Measurements from ENCODE around the gene ICAM5. TPM values are rescaled to one million over a fixed set of nuclear protein-coding genes. Genes with fewer than 3 reads are reported as not detected.

ICAM5 gene
- total and polyA plus RNA-seq, 2 experiments from 2014 or later = 21.0 to 53.0 TPM

DNA sequence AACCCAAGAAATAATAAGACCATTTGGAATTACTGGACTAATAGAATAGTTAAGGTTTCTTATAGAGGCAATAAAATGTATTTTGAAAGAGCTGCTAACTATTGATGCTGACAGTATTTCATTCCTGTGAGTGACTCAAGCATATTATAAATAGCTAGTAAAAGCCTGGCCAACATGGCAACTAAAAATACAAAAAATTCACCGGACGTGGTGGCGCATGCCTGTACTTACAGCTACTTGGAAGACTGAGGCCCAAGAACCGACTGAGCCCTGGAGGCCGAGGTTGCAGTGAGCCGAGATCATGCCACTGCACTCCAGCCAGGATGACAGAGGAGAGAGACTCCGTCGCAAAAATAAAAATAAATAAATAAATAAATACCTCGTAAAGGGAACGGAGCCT lies 55.0 kb downstream of the ICAM5 start:
- H3K27me3 ChIP-seq = no peaks in the 10 kb centered on the region
- no peak overlapping the region for H3K4me3 ChIP-seq
- H3K9me3 ChIP-seq (ENCODE audit: low read depth) = no peaks in the 10 kb centered on the region
- no peaks in the 10 kb centered on the region for H3K4me1 ChIP-seq (ENCODE audit: low read depth)
- no peak overlapping the region for H3K27ac ChIP-seq
- TF ChIP-seq CTCF (IDR thresholded peaks at IDR 0.05; ENCODE audit: low read depth, low read length) = no peak
- no peaks in the 10 kb centered on the region for H3K36me3 ChIP-seq
- DNase-seq (ENCODE audit: low read depth in 1 of 2, low spot score in 1 of 2) = no peak

Other genes starting within 250 kb of the ICAM5 start
- gene SHFL, start 203.6 kb upstream of the ICAM5 start, total RNA-seq = 3.4 and 7.8 TPM in 2 replicates
- 2.2 and 4.8 TPM in 2 replicates for gene SHFL, start 203.6 kb upstream of the ICAM5 start, polyA plus RNA-seq
- gene ANGPTL6, start 187.3 kb upstream of the ICAM5 start, total RNA-seq = 0.51 and 0.88 TPM in 2 replicates
- 0.62 and 0.75 TPM in 2 replicates for gene ANGPTL6, start 187.3 kb upstream of the ICAM5 start, polyA plus RNA-seq
- 51.0 and 67.3 TPM in 2 replicates for gene PPAN, start 183.6 kb upstream of the ICAM5 start, total RNA-seq
- gene PPAN, start 183.6 kb upstream of the ICAM5 start, polyA plus RNA-seq = 42.9 and 47.1 TPM in 2 replicates
- gene P2RY11, start 178.3 kb upstream of the ICAM5 start, total RNA-seq = 13.7 and 19.4 TPM in 2 replicates
- gene P2RY11, start 178.3 kb upstream of the ICAM5 start, polyA plus RNA-seq = 13.1 and 14.1 TPM in 2 replicates
- gene EIF3G, start 170.1 kb upstream of the ICAM5 start, total RNA-seq = 353 and 384 TPM in 2 replicates
- gene EIF3G, start 170.1 kb upstream of the ICAM5 start, polyA plus RNA-seq = 206 and 223 TPM in 2 replicates
- 78.2 and 100 TPM in 2 replicates for gene DNMT1, start 95.0 kb upstream of the ICAM5 start, total RNA-seq
- gene DNMT1, start 95.0 kb upstream of the ICAM5 start, polyA plus RNA-seq = 106 TPM in 2 replicates
- gene S1PR2, start 58.6 kb upstream of the ICAM5 start, total RNA-seq = 5.7 and 7.7 TPM in 2 replicates
- gene S1PR2, start 58.6 kb upstream of the ICAM5 start, polyA plus RNA-seq = 1.8 and 2.1 TPM in 2 replicates
- gene MRPL4, start 37.7 kb upstream of the ICAM5 start, total RNA-seq = 119 and 129 TPM in 2 replicates
- gene MRPL4, start 37.7 kb upstream of the ICAM5 start, polyA plus RNA-seq = 78.5 and 81.2 TPM in 2 replicates
- gene ICAM1, start 18.8 kb upstream of the ICAM5 start, total RNA-seq = 0.18 and 0.57 TPM in 2 replicates
- 0.50 and 0.77 TPM in 2 replicates for gene ICAM1, start 18.8 kb upstream of the ICAM5 start, polyA plus RNA-seq
- 21.8 and 23.4 TPM in 2 replicates for gene ICAM4, start 3.0 kb upstream of the ICAM5 start, total RNA-seq
- gene ICAM4, start 3.0 kb upstream of the ICAM5 start, polyA plus RNA-seq = 19.0 and 24.0 TPM in 2 replicates
- gene ZGLP1, start 19.9 kb downstream of the ICAM5 start, total RNA-seq = 4.1 and 9.3 TPM in 2 replicates
- 6.2 and 12.2 TPM in 2 replicates for gene ZGLP1, start 19.9 kb downstream of the ICAM5 start, polyA plus RNA-seq
- 28.9 and 42.9 TPM in 2 replicates for gene FDX2, start 26.1 kb downstream of the ICAM5 start, total RNA-seq
- gene FDX2, start 26.1 kb downstream of the ICAM5 start, polyA plus RNA-seq = 40.9 and 70.9 TPM in 2 replicates
- gene RAVER1, start 43.6 kb downstream of the ICAM5 start, total RNA-seq = 46.9 and 56.2 TPM in 2 replicates
- gene RAVER1, start 43.6 kb downstream of the ICAM5 start, polyA plus RNA-seq = 68.2 and 71.2 TPM in 2 replicates
- gene ICAM3, start 49.7 kb downstream of the ICAM5 start, total RNA-seq = 2.9 and 9.0 TPM in 2 replicates
- 8.6 and 12.7 TPM in 2 replicates for gene ICAM3, start 49.7 kb downstream of the ICAM5 start, polyA plus RNA-seq
- gene TYK2, start 90.6 kb downstream of the ICAM5 start, total RNA-seq = 126 and 135 TPM in 2 replicates
- gene TYK2, start 90.6 kb downstream of the ICAM5 start, polyA plus RNA-seq = 142 and 148 TPM in 2 replicates
- 240 and 298 TPM in 2 replicates for gene CDC37, start 113.6 kb downstream of the ICAM5 start, total RNA-seq
- 229 and 233 TPM in 2 replicates for gene CDC37, start 113.6 kb downstream of the ICAM5 start, polyA plus RNA-seq
- 1.0 and 2.5 TPM in 2 replicates for gene PDE4A, start 130.6 kb downstream of the ICAM5 start, total RNA-seq
- 2.4 and 3.4 TPM in 2 replicates for gene PDE4A, start 130.6 kb downstream of the ICAM5 start, polyA plus RNA-seq
- gene KEAP1, start 213.4 kb downstream of the ICAM5 start, total RNA-seq = 70.5 and 73.6 TPM in 2 replicates
- gene KEAP1, start 213.4 kb downstream of the ICAM5 start, polyA plus RNA-seq = 85.5 and 92.5 TPM in 2 replicates
- 0.60 and 0.63 TPM in 2 replicates for gene S1PR5, start 227.5 kb downstream of the ICAM5 start, total RNA-seq
- 0.75 TPM in 1 of 2 replicates, not detected in the other for gene S1PR5, start 227.5 kb downstream of the ICAM5 start, polyA plus RNA-seq

All from cardiac muscle cell (in vitro differentiated cells and primary cell).